Embryonic facial prominence (tissue), 1 donor: ENCODE data around the gene GTF3C5.
"Not testable (repeated sequence)": the region's sequence is repeated elsewhere in the genome, so short reads cannot be mapped to it uniquely, and the experiment has no call there.

ENCODE experiments used
- DNase-seq: peaks from one replicate; pipeline ENCODE4 v3.0.0-alpha.2; 2016; ENCODE audit errors: extremely low spot score

Gene GTF3C5, protein sequence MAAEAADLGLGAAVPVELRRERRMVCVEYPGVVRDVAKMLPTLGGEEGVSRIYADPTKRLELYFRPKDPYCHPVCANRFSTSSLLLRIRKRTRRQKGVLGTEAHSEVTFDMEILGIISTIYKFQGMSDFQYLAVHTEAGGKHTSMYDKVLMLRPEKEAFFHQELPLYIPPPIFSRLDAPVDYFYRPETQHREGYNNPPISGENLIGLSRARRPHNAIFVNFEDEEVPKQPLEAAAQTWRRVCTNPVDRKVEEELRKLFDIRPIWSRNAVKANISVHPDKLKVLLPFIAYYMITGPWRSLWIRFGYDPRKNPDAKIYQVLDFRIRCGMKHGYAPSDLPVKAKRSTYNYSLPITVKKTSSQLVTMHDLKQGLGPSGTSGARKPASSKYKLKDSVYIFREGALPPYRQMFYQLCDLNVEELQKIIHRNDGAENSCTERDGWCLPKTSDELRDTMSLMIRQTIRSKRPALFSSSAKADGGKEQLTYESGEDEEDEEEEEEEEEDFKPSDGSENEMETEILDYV

DNA sequence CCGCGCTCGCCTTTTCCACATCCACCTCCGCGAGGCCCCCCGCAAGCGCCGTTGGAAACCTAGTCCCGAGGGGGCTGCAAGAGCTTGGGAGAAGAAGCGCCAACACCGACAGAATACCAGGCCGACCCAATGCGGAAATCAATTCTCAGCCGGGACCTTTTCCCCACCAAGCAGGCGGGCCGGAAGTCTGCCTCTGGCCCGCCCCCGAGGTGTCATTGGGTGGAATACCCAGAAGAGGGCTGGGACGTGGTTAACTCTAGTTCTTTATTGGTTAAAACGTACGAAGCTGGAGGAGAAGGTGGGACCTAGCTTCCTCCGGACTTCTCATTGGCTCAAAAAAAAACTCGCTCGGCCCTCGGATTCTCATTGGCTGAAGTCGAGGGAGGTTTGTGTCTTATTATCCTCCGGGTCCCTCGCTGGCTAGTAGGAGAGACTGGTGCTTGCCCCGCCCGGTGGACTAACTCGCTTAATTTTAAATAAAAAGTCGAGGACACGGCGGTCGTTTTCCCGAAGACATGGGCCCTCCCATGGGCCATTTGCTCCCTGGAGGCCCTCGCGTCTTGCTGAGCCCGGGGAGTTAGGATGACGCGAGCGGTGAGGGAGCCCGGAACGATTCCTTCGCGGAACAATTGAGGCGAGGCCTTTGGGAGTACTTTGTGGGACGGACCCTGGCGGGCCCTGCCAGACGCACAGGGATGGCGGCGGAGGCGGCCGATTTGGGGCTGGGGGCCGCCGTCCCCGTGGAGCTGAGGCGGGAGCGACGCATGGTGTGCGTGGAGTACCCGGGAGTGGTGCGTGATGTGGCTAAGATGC is at the start of gene GTF3C5:
TSS of gene GTF3C5 (plus strand) at position 681 of the 813 bp plus-strand sequence. CDS start at position 696, 15 bp downstream.
- peak; percentile 99 for DNase-seq

DNA sequence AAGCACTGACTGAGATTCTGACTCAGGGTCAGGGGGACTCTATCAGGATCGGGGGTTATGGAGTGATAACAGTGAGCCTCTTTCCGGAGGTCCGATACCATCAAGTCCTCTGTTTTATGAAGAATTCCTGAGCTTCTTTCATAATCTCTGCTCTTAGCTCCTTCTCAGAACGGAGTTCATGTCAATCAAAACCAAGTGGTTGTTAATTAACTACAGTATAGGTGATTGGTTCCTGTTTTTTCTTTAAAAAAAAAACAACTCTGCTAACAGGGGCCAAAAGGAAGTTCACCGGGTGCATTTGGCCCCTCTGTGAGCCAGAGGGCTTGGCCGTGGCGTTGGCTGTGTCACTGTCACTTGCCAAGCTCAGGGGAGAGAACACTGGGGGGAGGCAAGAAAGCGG is 48.3 kb upstream of the GTF3C5 start:
- no peak for DNase-seq

DNA sequence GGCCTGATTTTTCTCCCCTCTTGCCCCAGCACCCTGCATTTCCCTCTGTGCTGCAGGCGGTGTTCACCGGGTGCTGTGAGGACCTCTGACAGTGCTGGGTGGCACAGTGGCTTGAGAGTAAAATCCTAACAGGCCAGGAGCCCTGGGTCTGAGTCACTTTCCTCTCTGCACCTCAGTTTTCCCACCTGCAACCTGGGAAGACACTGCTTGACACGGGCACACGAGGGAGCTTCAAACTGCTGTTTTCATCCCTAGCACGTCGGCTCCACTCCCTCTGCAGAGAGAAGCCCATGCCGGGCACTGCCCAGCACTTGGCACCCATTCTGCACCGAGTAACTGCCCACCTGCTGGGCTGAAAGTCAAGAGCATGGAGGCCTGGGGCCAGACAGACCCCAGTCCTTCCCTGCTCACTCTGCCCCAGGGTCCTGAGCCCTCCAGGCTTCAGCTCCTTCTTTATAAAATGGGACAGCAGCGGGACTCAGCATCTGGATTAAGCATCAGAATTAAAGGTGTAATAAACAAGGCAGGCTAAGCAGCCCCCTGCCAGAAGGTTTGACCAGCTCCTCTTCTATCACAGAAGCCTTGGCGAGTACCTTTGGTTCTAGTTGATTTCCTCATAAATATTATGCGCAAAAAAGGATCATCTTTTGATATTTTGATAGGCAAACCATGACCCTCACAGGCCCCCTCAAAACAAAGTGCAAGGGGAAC is 47.2 kb upstream of the GTF3C5 start:
- no peak for DNase-seq

DNA sequence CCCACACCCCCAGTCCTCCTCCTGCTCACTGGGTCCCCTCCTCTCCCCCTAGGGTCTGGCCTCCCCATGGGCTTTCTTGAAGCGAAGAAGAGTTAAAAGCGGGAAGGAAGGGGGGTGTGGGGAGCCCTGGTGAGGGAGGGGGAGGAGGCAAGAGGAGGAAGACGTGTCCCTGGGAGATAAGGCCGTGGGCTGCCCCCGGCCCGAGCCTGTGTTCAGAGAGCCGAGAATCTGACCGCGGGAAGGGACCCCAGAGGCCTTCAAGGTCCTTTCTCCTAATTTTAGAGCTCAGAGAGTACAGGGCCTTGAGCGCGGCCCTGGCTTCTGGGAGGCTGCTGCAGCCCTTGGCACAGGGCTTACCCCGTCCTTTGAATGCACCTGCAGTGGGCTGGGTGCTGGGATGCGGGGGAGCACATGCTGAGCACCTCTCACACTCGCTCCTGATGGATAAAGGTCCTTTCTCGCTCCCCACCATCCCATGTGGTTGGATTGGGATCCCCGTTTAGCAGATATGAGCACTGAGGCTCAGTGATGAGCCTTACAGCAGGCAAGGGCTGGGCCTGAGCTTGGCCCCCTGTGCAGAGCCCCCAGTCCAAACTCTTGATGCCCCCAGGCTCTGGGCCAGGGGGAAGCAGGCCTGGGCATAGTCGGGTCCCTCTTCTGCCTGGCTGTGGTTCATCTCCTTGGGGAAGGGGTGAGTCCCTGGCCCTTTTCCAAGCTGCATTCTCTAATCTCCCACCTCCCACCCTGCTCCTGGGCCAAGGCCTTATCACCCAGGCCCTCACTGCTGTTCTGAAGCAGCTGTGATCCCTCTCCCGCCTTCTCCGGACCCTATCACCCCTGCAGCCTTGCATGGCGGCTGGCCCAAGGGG is 46.4 kb upstream of the GTF3C5 start:
- no peak for DNase-seq

DNA sequence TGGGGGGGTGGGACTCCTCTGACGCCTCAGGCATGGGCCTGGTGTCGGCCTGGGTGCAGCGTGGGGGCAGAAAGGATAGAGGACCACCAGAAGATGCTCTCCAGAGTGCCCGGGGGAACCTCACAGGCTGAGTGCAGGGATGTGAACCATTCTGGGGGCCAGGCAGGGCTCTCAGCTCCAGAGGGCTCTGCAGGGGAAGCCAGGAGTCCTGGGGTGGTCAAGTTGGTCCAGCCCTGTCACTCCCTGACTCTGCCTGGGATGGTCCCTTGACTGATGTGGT is 45.8 kb upstream of the GTF3C5 start:
- no peak for DNase-seq

DNA sequence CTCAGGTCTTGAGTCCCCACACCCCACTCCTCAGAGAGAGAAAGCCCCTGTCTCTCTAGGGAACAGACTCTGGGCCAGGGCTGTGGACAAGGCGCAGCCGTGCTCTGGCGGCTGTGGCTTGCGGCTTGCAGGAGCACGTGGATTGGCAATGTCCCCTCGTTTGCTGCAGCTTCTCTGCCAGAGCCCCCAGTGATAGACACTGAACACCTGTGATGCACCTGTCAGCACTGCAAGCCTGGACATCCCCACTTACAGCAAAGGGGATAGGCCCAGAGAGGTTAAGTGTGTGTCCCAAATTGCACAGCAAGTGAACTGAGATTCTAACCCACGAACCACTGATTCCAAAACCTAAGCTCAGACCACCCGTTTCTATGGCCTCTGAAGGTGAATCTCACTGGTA is 45.3 kb upstream of the GTF3C5 start:
- DNase-seq, result no peak

DNA sequence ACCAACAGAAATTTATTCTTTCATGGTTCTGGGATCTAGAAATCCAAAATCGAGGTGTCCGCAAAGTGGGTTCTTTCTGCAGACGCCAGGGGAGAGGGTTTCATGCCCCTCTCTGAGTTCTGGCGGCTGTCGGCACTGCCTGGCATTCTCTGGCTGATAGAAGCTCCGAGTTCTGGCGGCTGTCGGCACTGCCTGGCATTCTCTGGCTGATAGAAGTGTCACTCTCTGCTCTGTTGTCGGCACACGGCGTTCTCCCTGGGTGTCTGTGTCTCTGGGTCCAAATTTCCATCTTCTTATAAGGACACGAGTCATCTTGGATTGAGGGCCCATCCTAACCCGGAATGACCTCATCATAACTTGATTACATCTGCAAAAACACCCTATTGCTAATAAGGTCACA is 44.7 kb upstream of the GTF3C5 start:
- DNase-seq, result no peak

DNA sequence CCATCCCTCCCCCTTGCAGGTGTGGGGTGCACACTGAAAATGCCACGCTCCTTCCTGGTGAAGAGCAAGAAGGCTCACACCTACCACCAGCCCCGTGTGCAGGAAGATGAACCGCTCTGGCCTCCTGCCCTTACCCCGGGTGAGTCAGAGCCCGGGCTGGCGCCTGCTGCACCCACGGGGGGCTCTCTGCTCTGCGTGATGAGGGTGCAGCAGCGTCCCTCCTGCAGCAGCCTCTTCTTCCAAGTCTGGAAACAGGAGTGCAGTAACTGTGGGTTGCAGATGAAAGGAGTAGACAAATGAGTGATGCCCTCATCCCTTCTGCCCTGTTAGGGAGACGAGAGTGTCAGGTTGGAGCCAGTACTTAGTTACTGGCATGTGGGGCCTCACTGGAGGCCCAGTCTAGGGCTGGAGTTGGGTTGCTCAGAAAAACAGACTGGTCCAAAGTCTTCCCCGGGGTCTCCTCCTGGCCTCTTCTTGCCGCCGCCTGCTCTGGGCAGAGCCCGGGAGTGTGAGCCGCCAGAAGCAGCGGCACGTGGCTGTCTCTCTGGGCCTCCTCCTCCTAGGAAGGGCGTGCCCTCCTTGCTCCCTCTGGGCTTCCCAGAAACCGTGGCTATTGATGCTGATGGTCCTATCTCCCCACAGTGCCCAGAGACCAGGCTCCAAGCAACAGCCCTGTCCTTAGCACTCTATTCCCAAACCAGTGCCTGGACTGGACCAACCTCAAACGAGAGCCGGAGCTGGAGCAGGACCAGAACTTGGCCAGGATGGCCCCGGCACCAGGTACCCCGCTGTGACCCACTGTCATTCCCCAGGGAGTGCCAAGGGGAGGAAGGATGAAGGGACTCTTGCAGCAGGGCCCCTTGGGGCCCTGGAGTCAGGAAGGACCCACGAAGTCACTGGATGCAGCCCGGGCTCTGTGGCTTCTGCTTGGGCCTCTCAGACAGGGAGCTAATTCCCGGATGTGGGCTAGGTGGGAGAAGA is 43.9 kb upstream of the GTF3C5 start:
- no peak for DNase-seq

DNA sequence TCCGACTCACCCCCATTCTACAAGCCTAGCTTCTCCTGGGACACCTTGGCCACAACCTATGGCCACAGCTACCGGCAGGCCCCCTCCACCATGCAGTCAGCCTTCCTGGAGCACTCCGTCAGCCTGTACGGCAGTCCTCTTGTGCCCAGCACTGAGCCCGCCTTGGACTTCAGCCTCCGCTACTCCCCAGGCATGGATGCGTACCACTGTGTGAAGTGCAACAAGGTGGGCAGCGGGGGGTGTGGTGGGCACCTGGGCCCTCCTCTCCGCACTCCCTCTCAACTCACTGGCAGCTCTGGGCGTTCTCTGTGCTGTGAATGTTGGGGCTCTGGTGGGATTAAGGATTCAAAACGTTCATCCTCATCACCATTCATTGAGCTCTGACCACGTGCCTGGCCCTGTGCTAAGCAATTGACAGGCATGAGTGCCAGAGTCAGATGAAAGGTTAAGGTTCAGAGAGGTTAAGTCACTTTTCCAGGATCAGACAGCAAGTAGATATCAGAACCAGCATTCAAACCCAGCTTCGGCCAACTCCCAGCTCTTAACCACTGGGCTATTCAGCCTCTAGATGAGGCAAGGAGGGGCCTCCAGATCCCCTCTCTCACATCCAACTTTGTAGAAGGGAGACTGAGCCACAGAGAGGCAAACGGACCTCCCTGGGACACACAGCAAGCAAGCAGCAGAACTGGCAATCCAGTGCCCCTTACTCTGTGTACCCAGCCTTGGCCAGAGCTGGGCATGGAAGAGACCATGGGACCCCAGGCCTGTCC is 42.4 kb upstream of the GTF3C5 start:
- no peak for DNase-seq

DNA sequence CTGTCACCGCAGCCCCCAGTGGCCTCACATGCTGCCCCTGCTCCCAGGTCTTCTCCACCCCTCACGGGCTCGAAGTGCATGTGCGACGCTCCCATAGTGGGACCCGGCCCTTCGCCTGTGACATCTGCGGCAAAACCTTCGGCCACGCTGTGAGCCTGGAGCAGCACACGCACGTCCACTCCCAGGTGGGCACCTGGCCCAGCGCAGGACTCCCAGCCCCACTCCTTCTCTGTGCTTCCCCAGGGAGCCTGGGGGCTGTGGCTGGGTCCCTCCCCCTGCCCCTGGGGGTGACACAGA is 41.8 kb upstream of the GTF3C5 start:
- no peak for DNase-seq

DNA sequence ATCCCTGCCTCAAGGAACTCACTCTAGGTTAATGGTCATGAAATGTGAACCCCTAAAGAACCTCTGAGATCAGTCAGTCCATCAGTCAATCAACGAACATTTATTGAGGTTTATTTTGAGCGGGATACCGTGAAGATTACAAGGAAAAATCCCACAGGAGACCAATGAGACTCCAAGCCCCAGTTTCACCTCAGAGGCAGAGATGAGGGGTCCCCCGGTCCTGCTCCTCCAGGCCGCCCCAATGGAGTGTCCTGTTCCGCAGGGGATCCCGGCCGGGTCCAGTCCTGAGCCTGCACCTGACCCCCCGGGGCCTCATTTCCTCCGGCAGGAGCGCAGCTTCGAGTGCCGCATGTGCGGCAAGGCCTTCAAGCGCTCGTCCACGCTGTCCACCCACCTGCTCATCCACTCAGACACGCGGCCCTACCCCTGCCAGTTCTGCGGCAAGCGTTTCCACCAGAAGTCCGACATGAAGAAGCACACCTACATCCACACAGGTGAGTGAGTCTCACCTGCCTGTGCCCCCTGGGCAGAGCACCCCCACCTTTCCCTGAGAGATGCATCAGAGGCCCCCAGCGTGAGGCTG is 41.3 kb upstream of the GTF3C5 start:
- DNase-seq, result no peak

DNA sequence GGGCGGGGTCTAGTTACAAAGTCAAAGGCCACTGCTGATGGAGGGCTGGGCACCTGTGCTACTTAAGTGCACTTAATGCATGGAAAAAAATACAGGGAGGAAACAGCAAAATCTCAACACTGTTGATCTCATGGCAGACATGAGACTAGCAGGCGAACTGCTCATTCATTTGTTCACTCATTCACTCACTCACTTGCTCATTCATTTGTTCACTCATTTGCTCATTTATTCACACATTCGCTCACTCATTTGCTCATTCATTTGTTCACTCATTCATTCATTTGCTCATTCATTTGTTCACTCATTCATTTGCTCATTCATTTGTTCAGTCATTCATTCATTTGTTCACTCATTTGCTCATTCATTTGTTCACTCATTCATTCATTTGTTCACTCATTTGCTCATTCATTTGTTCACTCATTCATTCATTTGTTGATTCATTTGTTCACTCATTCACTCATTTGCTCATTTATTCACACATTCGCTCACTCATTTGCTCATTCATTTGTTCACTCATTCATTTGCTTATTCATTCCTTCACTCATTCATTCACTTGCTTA is 40.7 kb upstream of the GTF3C5 start:
- not testable (repeated sequence) for DNase-seq

DNA sequence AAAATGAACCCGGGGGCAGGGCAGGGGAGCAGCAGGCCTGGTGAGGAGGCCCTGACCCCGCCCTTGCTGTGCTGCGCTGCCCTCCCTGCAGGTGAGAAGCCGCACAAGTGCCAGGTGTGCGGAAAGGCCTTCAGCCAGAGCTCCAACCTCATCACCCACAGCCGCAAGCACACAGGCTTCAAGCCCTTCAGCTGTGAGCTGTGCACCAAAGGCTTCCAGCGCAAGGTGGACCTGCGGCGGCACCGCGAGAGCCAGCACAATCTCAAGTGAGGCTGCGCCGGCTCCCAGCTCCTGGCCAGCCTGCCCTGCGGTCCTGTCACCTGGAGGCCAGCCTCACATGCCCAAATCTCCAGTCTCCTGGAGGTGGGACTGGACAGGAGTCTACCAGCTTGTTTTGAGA is 40.0 kb upstream of the GTF3C5 start:
- DNase-seq, result no peak

DNA sequence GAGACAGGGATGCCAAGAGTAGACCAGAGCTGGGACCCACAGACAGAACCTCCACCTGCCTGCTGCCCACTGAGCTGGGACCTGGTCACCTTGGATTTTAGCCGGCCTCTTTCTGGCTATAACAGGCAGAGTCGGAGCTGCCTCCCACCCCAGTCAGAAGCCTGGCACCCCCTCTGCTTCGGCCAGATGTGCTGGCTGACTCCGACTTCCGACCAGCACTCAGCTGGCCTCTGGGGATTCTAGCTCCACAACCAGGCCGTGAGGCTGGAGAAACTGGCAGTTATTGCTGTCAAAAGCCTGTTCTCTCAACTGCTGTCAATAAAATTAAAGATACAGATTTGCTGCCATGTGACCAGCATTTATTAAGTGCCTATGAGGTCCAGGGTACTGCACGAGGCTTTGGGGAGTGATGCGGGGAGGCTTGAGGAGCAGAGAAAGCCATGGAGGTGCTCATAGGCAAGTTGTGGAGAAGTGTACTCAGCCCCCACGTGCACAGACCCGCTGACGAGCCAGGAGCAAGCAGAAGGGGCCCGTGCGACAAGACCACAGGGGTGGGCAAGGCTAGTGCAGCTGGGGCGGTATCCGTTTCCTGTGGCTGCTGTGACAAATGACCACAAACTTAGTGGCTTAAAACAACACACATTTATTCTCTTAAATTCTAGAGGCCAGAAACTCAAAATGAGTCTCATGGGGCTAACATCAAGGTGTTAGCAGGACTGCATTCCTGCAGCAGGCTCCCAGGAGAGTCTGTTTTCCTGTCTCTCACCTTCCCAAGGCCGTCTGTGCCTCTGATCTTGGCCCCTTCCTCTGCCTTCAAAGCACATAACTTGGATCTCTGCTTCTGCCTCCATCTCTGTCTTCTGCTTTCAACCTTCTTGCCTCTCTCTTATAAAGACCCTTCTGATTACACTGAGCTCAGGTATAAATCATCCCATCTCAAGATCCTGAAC is 39.2 kb upstream of the GTF3C5 start:
- DNase-seq, result no peak

DNA sequence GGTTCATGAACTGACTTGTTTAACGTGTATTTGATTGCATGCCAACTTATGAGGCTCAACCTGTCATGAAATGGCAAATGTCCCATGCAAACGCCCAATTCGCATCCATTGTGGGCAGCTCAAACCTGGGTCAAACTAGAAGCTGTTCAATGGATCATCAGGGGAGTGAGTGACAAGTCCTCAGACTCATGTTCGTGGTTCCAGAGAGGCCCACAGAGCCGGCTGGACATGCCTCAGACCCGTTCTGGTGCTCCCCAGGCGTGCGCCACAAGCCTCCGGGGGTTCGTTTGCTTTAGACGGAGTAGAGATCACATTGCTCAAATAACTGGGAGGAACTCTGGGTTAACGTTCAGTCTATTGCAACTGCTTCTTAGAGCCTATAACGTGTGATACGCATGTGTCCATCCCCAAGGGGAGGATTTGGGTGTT is 37.3 kb upstream of the GTF3C5 start:
- DNase-seq, result no peak

DNA sequence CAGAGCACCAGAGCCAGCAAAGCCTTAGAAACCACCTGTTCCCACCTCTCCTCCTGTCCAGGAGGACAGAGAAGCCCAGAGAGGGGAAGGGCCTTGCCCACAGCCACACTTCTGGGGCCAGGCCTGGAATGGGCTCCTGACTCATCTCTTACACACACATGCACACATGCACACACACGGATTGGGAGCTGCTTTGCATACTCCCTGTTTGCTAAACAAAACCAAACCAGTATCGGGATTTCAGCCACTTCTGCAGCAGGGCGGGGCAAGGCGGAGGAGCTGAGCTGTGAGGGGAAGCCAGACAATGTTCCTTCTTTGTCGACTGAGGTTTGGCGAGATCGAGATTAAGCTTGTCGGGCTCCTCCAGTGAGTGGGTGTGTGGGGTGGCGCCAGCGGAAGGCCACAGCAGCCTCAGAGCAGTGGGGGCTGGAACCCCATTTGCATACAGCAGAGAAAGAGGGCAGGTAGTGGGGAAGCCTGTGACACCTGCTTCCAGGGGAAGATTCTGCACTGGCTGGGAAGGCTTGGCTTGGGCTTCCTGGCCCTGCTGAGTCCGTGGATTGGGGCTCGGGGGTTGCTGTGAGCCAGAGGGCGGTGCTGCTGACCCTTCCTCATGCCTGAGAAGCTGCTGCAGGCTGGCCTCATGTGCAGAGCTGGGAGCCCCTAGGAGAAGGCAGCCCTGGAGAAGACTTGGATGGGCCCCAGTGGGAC is 36.2 kb upstream of the GTF3C5 start:
- no peak for DNase-seq

DNA sequence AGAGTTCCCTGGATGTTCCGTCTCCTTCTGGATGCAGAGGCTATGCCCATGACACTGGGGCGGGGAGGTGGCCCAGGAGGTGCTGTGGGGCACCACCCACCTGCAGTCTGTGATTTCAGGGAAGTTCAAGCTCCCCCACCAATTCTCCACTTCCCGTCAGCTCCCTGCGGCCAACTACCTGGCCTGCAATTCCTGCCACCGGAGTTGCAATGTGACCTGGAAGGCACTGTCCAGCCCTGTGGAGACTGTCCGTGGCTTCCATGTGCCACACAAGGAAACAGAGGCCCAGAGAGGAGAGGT is 35.7 kb upstream of the GTF3C5 start:
- DNase-seq, result no peak
